RWPE2 (cell line): Measurements from ENCODE around the gene NOS1AP.

Experiments
- ATAC-seq: fragments of 200-7000 bp; cut with Tn5 transposase; 3 replicates; pipeline ENCODE4 v1.9.1; 2021; ENCODE audit warnings: low read depth
- DNase-seq: peaks from one replicate; pipeline ENCODE4 v3.0.0-alpha.2; 2020; ENCODE audit warnings: low spot score
- H3K27ac ChIP-seq: fragments of 450-650 bp; 2 replicates; pipeline ENCODE4 v1.5.1; 2017; ENCODE audit warnings: mild to moderate bottlenecking; ENCODE audit not compliant: poor library complexity, severe bottlenecking
- H3K27me3 ChIP-seq: fragments of 250-450 bp; sonication (Bioruptor Pico); 2 replicates; pipeline ENCODE4 v1.5.1; 2021; ENCODE audit warnings: mild to moderate bottlenecking, moderate library complexity; ENCODE audit not compliant: insufficient read depth, poor library complexity, severe bottlenecking
- H3K36me3 ChIP-seq: fragments of 250-450 bp; sonication (Bioruptor Pico); 2 replicates; pipeline ENCODE4 v1.5.1; 2020; ENCODE audit warnings: low read depth, mild to moderate bottlenecking, moderate library complexity
- H3K4me1 ChIP-seq: fragments of 250-450 bp; sonication (Bioruptor Pico); 2 replicates; pipeline ENCODE4 v1.5.1; 2021; ENCODE audit warnings: mild to moderate bottlenecking, moderate library complexity; ENCODE audit not compliant: insufficient read depth, poor library complexity, severe bottlenecking
- H3K4me3 ChIP-seq: fragments of 250-450 bp; sonication (Bioruptor Pico); 2 replicates; pipeline ENCODE4 v1.5.1; 2021; ENCODE audit warnings: mild to moderate bottlenecking, moderate library complexity; ENCODE audit not compliant: severe bottlenecking
- H3K9me3 ChIP-seq: fragments of 250-450 bp; sonication (Bioruptor Pico); 2 replicates; pipeline ENCODE4 v1.5.1; 2021; ENCODE audit warnings: mild to moderate bottlenecking, moderate library complexity; ENCODE audit not compliant: severe bottlenecking
- TF ChIP-seq, protein P1 (sequence below): fragments of 450-650 bp; IDR thresholded peaks from one replicate; pipeline ENCODE4 v1.5.1; 2017; ENCODE audit warnings: mild to moderate bottlenecking, moderate library complexity; ENCODE audit not compliant: poor library complexity, severe bottlenecking

Gene NOS1AP

DNA sequence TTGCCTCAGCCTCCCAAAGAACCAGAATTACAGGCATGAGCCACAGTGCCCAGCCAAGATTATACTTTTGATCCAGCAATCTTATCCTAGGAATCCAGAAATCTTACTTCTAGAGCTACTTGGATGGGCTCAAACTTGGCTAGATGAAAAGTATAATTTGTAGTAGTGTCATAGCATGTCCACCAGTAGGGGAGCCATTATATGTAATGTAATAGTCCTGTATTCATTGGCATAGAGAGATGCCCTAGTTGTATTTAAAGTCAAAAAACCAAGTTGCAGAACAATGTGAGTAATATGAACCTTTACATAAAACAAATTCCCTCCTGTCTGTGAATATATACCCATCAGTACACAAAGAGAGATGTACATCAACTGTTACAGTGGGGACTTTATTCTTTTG lies 83.9 kb downstream of the NOS1AP start:
- no peaks in the 10 kb centered on the region for H3K9me3 ChIP-seq
- H3K27me3 ChIP-seq: no peaks in the 10 kb centered on the region
- no peak overlapping the region for H3K4me3 ChIP-seq
- H3K27ac ChIP-seq: no peak overlapping the region
- TF ChIP-seq, protein P1, sequence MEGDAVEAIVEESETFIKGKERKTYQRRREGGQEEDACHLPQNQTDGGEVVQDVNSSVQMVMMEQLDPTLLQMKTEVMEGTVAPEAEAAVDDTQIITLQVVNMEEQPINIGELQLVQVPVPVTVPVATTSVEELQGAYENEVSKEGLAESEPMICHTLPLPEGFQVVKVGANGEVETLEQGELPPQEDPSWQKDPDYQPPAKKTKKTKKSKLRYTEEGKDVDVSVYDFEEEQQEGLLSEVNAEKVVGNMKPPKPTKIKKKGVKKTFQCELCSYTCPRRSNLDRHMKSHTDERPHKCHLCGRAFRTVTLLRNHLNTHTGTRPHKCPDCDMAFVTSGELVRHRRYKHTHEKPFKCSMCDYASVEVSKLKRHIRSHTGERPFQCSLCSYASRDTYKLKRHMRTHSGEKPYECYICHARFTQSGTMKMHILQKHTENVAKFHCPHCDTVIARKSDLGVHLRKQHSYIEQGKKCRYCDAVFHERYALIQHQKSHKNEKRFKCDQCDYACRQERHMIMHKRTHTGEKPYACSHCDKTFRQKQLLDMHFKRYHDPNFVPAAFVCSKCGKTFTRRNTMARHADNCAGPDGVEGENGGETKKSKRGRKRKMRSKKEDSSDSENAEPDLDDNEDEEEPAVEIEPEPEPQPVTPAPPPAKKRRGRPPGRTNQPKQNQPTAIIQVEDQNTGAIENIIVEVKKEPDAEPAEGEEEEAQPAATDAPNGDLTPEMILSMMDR: no peak
- ATAC-seq (no peak), DNase-seq (no peak)
- H3K36me3 ChIP-seq: no peaks in the 10 kb centered on the region
- no peaks in the 10 kb centered on the region for H3K4me1 ChIP-seq

DNA sequence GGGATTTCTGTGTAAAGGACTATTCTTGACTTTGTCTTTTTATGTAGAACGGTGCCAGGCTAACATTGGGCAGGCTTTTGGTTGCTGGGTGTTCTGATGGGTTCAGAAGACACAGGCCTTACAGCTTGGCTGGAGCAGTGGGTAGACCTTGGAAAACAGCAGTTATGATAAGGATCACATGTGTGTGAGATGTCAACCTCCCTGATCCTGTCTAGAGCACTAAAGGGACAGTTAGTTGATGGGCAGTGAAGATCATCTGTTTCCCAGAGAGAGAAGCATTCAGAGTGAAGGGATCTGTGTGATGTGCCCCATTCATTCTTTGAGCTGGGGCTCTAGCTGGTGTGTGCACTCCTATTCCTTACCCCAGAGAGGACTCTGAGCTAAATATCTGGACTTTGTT lies 88.0 kb downstream of the NOS1AP start:
- DNase-seq: no peak
- Histone ChIP-seq H3K27ac (no peak overlapping the region), H3K27me3 (no peaks in the 10 kb centered on the region), H3K4me3 (no peak overlapping the region), H3K4me1 (peaks cover 6% of the 10 kb centered on the region), H3K9me3 (no peaks in the 10 kb centered on the region), H3K36me3 (no peaks in the 10 kb centered on the region)
- ATAC-seq: no peak
- TF ChIP-seq, protein P1: no peak

DNA sequence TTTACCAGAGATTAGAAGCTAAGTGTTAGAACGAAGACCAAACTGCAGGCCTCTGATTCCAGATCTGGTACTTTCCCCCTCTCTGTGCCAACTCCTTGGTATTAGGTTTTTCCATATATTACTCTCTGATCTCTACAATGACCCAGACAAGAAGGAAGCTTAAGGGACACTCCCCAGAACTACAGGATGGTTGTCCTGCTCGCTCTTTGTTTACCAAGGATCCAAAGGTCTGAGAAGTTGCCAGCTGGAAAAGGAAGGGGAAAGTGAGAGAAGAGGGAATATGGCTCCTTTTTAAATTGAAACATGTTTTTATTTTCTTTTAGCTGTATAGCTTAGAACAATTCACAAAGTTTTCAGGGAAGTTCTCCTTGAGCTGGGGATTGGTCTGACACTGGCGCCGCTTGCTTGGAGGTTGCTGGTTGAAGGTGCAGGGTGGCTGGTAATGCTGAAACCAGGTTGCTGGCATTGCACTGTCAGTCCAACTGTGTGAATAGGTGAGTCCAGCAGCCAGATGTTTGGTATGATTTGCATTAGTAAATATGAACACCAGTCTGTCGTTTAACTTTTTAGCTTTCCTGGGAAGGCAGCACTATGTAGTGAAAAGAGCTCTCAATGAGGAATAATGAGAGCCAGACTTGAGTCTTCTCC lies 89.3 kb downstream of the NOS1AP start:
- DNase-seq (no peak), ATAC-seq (no peak)
- Histone ChIP-seq H3K27ac (no peak overlapping the region), H3K4me1 (peaks cover 6% of the 10 kb centered on the region), H3K27me3 (no peaks in the 10 kb centered on the region), H3K36me3 (no peaks in the 10 kb centered on the region), H3K4me3 (no peak overlapping the region), H3K9me3 (no peaks in the 10 kb centered on the region)
- TF ChIP-seq, protein P1: no peak

DNA sequence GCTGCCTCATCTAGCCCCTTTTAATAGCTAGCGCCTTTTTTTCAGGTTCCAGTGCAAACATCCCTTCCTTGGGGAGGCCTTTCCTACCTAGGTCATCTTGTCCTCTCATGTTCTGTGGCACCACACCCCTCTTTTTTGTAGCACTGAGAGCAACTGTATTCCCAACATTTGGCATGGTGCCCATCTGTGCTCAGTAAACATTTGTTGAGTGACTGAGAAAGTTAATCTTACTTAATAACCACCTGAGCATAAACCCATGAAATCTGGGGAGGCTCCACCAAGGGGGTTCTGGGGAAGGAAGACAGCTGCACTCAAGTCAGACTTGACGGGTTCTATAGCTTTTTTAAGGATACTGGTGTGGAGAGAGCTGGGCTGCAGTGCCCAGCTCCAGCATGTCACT lies 90.0 kb downstream of the NOS1AP start:
- no peaks in the 10 kb centered on the region for H3K36me3 ChIP-seq
- peaks cover 6% of the 10 kb centered on the region for H3K4me1 ChIP-seq
- H3K4me3 ChIP-seq: no peak overlapping the region
- ATAC-seq (0 out of 3 replicates have a peak, but pooled peaks have one; percentile 21), DNase-seq (no peak)
- H3K27ac ChIP-seq: no peak overlapping the region
- no peaks in the 10 kb centered on the region for H3K9me3 ChIP-seq
- H3K27me3 ChIP-seq: no peaks in the 10 kb centered on the region
- TF ChIP-seq, protein P1: no peak

DNA sequence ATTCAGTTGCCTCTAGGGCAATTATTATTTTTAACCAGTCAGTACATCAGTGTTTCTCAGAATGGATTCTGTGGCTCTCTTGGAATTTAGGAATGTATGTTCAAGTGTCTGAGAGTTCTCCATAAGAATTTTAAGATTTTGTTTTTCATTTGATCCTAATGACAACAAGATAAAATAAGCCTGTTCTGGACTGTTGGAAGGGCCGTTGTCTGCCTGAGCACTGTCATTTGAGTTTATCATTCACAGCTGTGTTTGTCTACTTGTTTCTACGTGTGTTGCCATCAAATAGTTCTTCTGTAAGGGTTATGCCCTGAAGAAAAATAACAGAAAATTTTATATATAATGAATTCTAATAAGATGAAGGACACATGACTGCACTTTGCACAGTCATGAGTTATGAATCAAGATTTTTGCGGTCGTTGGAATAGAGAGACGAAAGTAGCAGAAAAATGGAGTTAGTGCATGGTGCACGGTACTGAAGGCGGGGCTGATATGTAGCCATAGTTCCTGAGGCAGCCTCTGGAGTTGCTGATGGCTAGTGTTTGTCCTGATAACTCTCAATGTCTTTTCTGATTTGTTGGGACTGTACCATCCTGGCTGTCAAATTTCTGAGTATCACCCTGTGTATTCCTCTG lies 92.5 kb downstream of the NOS1AP start:
- H3K4me3 ChIP-seq: no peak overlapping the region
- no peak overlapping the region for H3K27ac ChIP-seq
- no peaks in the 10 kb centered on the region for H3K27me3 ChIP-seq
- DNase-seq: no peak
- H3K4me1 ChIP-seq: peaks cover 6% of the 10 kb centered on the region
- no peaks in the 10 kb centered on the region for H3K9me3 ChIP-seq
- TF ChIP-seq, protein P1: no peak
- no peaks in the 10 kb centered on the region for H3K36me3 ChIP-seq
- no peak for ATAC-seq
